Duodenal mucosa (tissue), 2 donors: ENCODE data around the gene MCTP2.

ENCODE experiments used
- H3K27ac ChIP-seq: one replicate; pipeline ENCODE4 v1.7.0; 2013; ENCODE audit warnings: low read depth, low read length
- H3K27me3 ChIP-seq, 2 donors: one replicate each; pipeline ENCODE4 v1.7.0; 2013; ENCODE audit warnings: low read length in 2 of 2, control low read depth in 1 of 2; ENCODE audit not compliant: insufficient read depth in 2 of 2, control insufficient read depth in 1 of 2
- H3K36me3 ChIP-seq, 2 donors: one replicate each; pipeline ENCODE4 v1.7.0; 2013; ENCODE audit warnings: low read length in 2 of 2, control low read depth in 1 of 2; ENCODE audit not compliant: insufficient read depth in 2 of 2, control insufficient read depth in 1 of 2
- H3K4me1 ChIP-seq, 2 donors: one replicate each; pipeline ENCODE4 v1.7.0; 2013; ENCODE audit warnings: low read length in 2 of 2, control low read depth in 1 of 2; ENCODE audit not compliant: insufficient read depth in 2 of 2, control insufficient read depth in 1 of 2
- H3K4me3 ChIP-seq, 2 donors: one replicate each; pipeline ENCODE4 v1.7.0; 2013; ENCODE audit warnings: low read length in 2 of 2, low read depth in 1 of 2
- H3K9ac ChIP-seq, 2 donors: one replicate each; pipeline ENCODE4 v1.7.0; 2013; ENCODE audit warnings: low read length in 2 of 2, low read depth in 1 of 2
- H3K9me3 ChIP-seq, 2 donors: one replicate each; pipeline ENCODE4 v1.7.0; 2013; ENCODE audit warnings: low read length in 2 of 2, control low read depth in 1 of 2; ENCODE audit not compliant: control insufficient read depth in 1 of 2

Gene MCTP2

GRCh38 chr15:94403331-94403730 lies 172.0 kb downstream of the MCTP2 start:
- no peak overlapping the region for H3K9ac ChIP-seq
- no peak overlapping the region for H3K27ac ChIP-seq
- no peaks in the 10 kb centered on the region for H3K27me3 ChIP-seq
- no peaks in the 10 kb centered on the region for H3K4me1 ChIP-seq
- no peak overlapping the region for H3K4me3 ChIP-seq
- H3K36me3 ChIP-seq: peaks cover 9 to 17% of the 10 kb centered on the region in 2 donors
- H3K9me3 ChIP-seq: no peaks in the 10 kb centered on the region

GRCh38 chr15:94404733-94405283 lies 173.4 kb downstream of the MCTP2 start:
- Histone ChIP-seq H3K27ac (no peak overlapping the region), H3K4me1 (no peaks in the 10 kb centered on the region), H3K9ac (no peak overlapping the region), H3K4me3 (no peak overlapping the region), H3K36me3 (peaks cover 9 to 17% of the 10 kb centered on the region in 2 donors), H3K27me3 (no peaks in the 10 kb centered on the region), H3K9me3 (no peaks in the 10 kb centered on the region)

- H3K9me3 ChIP-seq: no peaks in the 10 kb centered on the region
- H3K9ac ChIP-seq: no peak overlapping the region
- no peaks in the 10 kb centered on the region for H3K4me1 ChIP-seq
- H3K27ac ChIP-seq: no peak overlapping the region
- H3K4me3 ChIP-seq: no peak overlapping the region
- H3K27me3 ChIP-seq: no peaks in the 10 kb centered on the region
- H3K36me3 ChIP-seq: peaks cover 0 to 6% of the 10 kb centered on the region in 2 donors
These were observed 179.9 kb downstream of the MCTP2 start for GRCh38 chr15:94411285-94411684.

- Histone ChIP-seq H3K27ac (no peak overlapping the region), H3K4me3 (no peak overlapping the region), H3K9ac (no peak overlapping the region), H3K36me3 (peaks cover 0 to 5% of the 10 kb centered on the region in 2 donors), H3K4me1 (no peaks in the 10 kb centered on the region), H3K27me3 (no peaks in the 10 kb centered on the region), H3K9me3 (no peaks in the 10 kb centered on the region)
These were observed 180.5 kb downstream of the MCTP2 start for GRCh38 chr15:94411846-94412245.

DNA sequence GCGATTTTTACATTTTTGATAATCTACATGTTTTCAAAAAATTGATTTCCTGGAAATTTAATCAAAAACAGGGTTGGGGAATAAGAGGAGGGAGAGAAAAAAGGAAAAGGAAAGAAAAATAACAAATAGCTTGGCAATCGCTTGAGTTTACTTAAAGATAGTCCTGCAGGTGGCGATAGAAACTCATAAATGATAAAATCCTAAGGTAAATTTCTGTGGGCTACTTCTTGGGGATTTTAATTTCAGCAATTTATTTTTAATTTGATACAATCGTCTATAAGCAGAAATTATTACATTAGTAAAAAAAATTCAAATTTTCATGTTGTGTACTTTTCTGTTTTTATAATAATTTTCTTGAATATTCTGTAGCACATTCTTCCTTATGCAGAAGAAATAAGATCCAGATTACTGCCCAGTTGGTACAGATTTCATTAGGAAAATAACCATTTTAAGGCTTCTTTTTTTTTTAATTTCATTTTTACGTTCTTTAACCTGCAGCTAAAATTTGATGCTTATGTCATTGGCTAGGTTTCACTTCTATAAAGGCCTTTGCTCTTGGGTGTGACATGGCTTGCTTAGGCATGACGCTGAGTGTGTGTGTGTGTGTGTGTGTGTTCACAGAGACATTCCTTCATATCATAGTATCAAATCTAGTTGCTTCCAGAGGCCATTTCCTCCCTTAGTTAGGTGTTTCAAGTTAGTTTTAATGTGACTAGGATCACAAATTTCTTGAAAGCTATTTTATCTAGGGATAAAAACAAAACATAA lies 181.8 kb downstream of the MCTP2 start:
- Histone ChIP-seq H3K4me1 (no peaks in the 10 kb centered on the region), H3K27me3 (no peaks in the 10 kb centered on the region), H3K9me3 (no peaks in the 10 kb centered on the region)

DNA sequence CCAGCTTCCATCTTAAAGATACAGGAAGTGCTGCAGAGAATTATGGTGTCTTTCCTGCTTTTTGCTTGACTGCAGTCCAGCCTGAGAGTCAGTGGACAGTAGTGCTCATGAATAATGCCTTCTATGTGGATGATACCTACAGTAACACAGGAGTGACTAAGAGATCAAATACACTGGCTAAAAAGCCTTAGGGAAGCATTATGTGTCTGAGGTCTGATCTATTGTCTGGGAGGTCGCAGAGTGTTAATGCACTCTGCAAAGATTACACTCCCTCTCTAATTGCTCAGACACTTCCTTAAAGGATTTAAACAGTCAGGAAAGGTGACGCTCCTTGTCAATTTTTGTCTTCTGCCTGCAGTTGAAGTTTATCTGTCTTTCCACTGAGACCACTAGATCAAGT lies 183.6 kb downstream of the MCTP2 start:
- Histone ChIP-seq H3K9ac (no peak overlapping the region), H3K36me3 (peaks cover 3 to 5% of the 10 kb centered on the region in 2 donors), H3K27me3 (no peaks in the 10 kb centered on the region), H3K27ac (no peak overlapping the region), H3K4me1 (no peaks in the 10 kb centered on the region), H3K4me3 (no peak overlapping the region), H3K9me3 (no peaks in the 10 kb centered on the region)

More for the DNA sequence above, 181.8 kb downstream of the MCTP2 start:
- no peak overlapping the region for H3K9ac ChIP-seq
- peaks cover 3 to 5% of the 10 kb centered on the region in 2 donors for H3K36me3 ChIP-seq
- H3K4me3 ChIP-seq: no peak overlapping the region
- no peak overlapping the region for H3K27ac ChIP-seq

DNA sequence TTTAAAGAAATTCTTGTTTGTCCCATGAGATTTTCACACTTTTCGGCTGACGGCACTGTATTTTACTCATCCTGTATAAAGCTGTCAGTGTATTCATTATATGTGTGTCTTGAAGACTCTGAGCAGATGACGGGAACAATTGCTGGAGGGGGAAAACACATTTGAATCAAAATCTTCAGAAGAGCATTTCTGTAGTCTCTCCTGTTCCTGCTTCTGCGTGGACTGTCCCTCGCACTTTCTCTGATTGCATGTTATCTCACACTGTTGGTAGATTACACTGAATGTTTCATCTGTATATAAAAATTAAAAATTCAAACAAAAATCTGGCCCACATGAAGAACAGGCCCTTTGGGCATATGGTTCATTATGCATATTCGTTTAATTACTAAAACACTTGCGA lies 184.9 kb downstream of the MCTP2 start:
- H3K27me3 ChIP-seq: no peaks in the 10 kb centered on the region
- H3K4me1 ChIP-seq: no peaks in the 10 kb centered on the region

DNA sequence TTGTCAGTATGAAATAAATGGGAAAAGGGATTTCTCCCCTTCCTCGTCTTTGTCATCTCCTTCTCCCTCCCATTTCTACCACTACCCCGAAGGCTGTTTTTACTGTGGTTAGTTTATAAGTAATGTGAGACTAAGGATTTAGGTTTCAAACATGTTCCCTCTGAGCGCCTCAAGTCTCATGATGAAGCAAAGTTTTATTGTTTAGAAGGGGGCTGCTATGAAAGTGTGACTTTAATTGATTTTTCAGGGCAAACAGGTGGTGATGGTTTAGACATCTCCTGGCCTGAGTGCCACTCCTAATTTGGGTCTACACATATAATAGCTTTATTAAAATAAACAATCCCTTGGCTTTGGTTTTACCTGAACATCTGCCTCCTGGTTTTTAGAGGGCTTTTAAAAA lies 185.5 kb downstream of the MCTP2 start:
- Histone ChIP-seq H3K9me3 (no peaks in the 10 kb centered on the region), H3K36me3 (peaks cover 3 to 5% of the 10 kb centered on the region in 2 donors), H3K9ac (no peak overlapping the region), H3K27ac (no peak overlapping the region), H3K4me3 (no peak overlapping the region), H3K27me3 (no peaks in the 10 kb centered on the region), H3K4me1 (no peaks in the 10 kb centered on the region)

More for the DNA sequence above, 184.9 kb downstream of the MCTP2 start:
- Histone ChIP-seq H3K36me3 (peaks cover 3 to 5% of the 10 kb centered on the region in 2 donors), H3K27ac (no peak overlapping the region), H3K4me3 (no peak overlapping the region), H3K9me3 (no peaks in the 10 kb centered on the region), H3K9ac (no peak overlapping the region)

DNA sequence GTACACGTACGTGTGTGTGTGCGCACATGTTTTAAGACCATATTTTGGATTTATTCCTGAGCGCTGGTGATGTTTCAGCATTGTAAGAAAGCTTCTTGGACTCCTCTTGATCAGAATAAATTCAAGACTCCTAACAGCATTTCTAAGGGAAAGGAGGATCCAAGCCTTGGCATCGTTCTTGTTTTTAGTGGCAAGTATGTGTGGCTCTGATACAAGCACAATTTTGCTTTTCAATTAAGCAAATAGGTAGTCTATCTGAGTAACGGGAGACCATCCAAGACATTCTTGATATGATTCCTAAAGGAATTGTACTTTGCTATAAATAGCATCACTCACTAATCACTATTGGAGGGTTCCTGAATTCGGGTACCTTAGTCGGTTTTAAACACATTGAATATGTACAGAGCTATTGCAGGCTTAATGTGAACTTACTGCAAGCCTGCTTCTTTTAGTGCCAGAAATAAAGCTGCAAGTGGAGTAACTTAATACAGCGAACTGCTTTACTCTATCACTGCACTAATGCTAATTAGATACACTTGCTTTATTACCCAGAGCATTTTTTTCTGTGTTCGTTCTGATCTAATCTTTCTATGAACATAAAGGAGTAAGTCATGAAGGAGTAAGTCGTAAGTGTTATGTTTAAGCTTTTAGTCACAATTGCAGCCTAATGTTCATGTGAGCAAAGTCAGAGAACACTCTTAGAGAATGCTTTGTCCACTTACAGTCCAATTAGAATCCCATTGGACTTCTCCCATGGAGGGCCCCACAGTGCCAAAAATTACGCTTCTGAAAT lies 186.3 kb downstream of the MCTP2 start:
- H3K27me3 ChIP-seq: no peaks in the 10 kb centered on the region
- no peaks in the 10 kb centered on the region for H3K4me1 ChIP-seq
- H3K9me3 ChIP-seq: no peaks in the 10 kb centered on the region
- H3K4me3 ChIP-seq: no peak overlapping the region
- peaks cover 3 to 5% of the 10 kb centered on the region in 2 donors for H3K36me3 ChIP-seq
- H3K9ac ChIP-seq: no peak overlapping the region
- H3K27ac ChIP-seq: no peak overlapping the region

DNA sequence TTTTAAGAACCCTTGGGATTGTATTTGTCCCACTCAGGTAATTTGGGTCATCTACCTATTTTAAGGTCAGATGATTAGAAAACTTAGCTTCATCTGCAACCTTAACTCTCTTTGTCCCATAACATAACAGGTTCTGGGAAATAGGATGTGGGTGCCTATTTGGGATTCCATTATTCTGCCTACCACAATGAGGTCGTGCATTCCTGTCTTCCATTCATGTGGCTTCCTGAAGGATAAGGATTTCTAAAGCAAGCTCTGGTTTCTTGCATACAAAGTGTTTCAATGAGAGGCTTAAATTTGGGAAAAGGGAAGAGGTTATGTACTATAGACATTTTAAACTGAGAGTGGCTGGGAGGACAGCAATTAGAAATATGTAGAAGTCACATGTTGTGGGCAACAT lies 190.3 kb downstream of the MCTP2 start:
- Histone ChIP-seq H3K9me3 (no peaks in the 10 kb centered on the region), H3K9ac (no peak overlapping the region), H3K27ac (no peak overlapping the region), H3K36me3 (peaks cover 0 to 3% of the 10 kb centered on the region in 2 donors), H3K4me1 (no peaks in the 10 kb centered on the region), H3K4me3 (no peak overlapping the region), H3K27me3 (no peaks in the 10 kb centered on the region)
